Activated gamma-delta T cell treated with anti-CD3 and anti-CD28 coated beads, Interleukin-2, amount 50 U/mL, for 16 hours (primary cell): ENCODE data around the gene MTFR1L.

Experiments
- DNase-seq: peaks from one replicate; pipeline ENCODE4 v3.0.0-alpha.2; 2020; ENCODE audit warnings: low read depth

MTFR1L gene

GRCh38 chr1:25819491-25820246 is at the start of gene MTFR1L:
Gene MTFR1L (plus strand): TSS chr1:25819954. CDS start chr1:25823105, 3,151 bp downstream.
- DNase-seq, result peak; percentile 88

- DNase-seq, result no peak
These were observed 49.1 kb upstream of the MTFR1L start for GRCh38 chr1:25770541-25771220.

- no peak for DNase-seq
These were observed 48.3 kb upstream of the MTFR1L start for GRCh38 chr1:25771221-25772114.

GRCh38 chr1:25772164-25772563 is 47.6 kb upstream of the MTFR1L start:
- no peak for DNase-seq

GRCh38 chr1:25772692-25773245 is 47.0 kb upstream of the MTFR1L start:
- DNase-seq, result no peak

GRCh38 chr1:25773441-25774125 is 46.2 kb upstream of the MTFR1L start:
- no peak for DNase-seq

- DNase-seq, result no peak
These were observed 45.4 kb upstream of the MTFR1L start for GRCh38 chr1:25774206-25774803.

GRCh38 chr1:25774921-25775771 is 44.6 kb upstream of the MTFR1L start:
- DNase-seq, result peak; percentile 76

- no peak for DNase-seq
These were observed 40.4 kb upstream of the MTFR1L start for GRCh38 chr1:25779388-25779787.

- no peak for DNase-seq
These were observed 39.9 kb upstream of the MTFR1L start for GRCh38 chr1:25779894-25780293.

GRCh38 chr1:25780318-25781129 is 39.2 kb upstream of the MTFR1L start:
- no peak for DNase-seq

- DNase-seq, result no peak
These were observed 38.7 kb upstream of the MTFR1L start for GRCh38 chr1:25781130-25781433.

- no peak for DNase-seq
These were observed 37.0 kb upstream of the MTFR1L start for GRCh38 chr1:25782608-25783201.

GRCh38 chr1:25784575-25785051 is 35.1 kb upstream of the MTFR1L start:
- DNase-seq, result no peak

GRCh38 chr1:25785333-25786067 is 34.3 kb upstream of the MTFR1L start:
- DNase-seq, result no peak

- DNase-seq, result no peak
These were observed 32.6 kb upstream of the MTFR1L start for GRCh38 chr1:25786887-25787759.

GRCh38 chr1:25787760-25788166 is 32.0 kb upstream of the MTFR1L start:
- no peak for DNase-seq
